ENCODE data around the gene LARP1.

- TF ChIP-seq POLR2AphosphoS5 (IDR thresholded peaks at IDR 0.05; ENCODE audit: borderline replicate concordance, low read depth, low read length) (no peak), EZH2 (IDR thresholded peaks at IDR 0.05) (no peak)
Measured at GRCh38 chr5:154816891-154817492, 61.8 kb downstream of the LARP1 start.
